ENCODE measurements around the gene C2CD4D.

GRCh38 chr1:151807131-151807530 is 32.5 kb downstream of the C2CD4D start:
- TF ChIP-seq SUZ12 (IDR thresholded peaks at IDR 0.05; ENCODE audit: extremely low read depth, insufficient read depth, insufficient read length) (no peak), YY1 (IDR thresholded peaks at IDR 0.05; ENCODE audit: insufficient read depth, insufficient read length) (no peak)
